H9 (cell line): ENCODE results near the gene SH3TC2. TPM values are rescaled to one million over a fixed set of nuclear protein-coding genes. Genes with fewer than 3 reads are reported as not detected.

Experiments
- DNase-seq: peaks from one replicate; pipeline ENCODE4 v3.0.0-alpha.2; 2017
- H2AFZ ChIP-seq: one replicate; pipeline ENCODE4 v1.6.1; 2013; ENCODE audit warnings: mild to moderate bottlenecking, low read length, control low read depth, moderate library complexity
- H2AK5ac ChIP-seq: 2 replicates; pipeline ENCODE4 v1.6.1; 2013; ENCODE audit warnings: low read length, control low read depth, mixed read lengths; ENCODE audit not compliant: insufficient read length
- H2BK120ac ChIP-seq: one replicate; pipeline ENCODE4 v1.6.1; 2013; ENCODE audit warnings: low read depth, mild to moderate bottlenecking, low read length, control low read depth, inconsistent platforms; ENCODE audit not compliant: poor library complexity, severe bottlenecking
- H2BK12ac ChIP-seq: 2 replicates; pipeline ENCODE4 v1.6.1; 2013; ENCODE audit warnings: low read length, control low read depth, mixed read lengths, low read depth; ENCODE audit not compliant: insufficient read length
- H2BK15ac ChIP-seq: 2 replicates; pipeline ENCODE4 v1.6.1; 2013; ENCODE audit warnings: low read depth, low read length, control low read depth
- H2BK20ac ChIP-seq: one replicate; pipeline ENCODE4 v1.6.1; 2013; ENCODE audit warnings: low read depth, mild to moderate bottlenecking, low read length, control low read depth, inconsistent platforms; ENCODE audit not compliant: poor library complexity, severe bottlenecking
- H2BK5ac ChIP-seq: 2 replicates; pipeline ENCODE4 v1.6.1; 2013; ENCODE audit warnings: low read length, control low read depth, mixed read lengths; ENCODE audit not compliant: insufficient read length
- H3K14ac ChIP-seq: 2 replicates; pipeline ENCODE4 v1.6.1; 2013; ENCODE audit warnings: low read length, control low read depth; ENCODE audit not compliant: insufficient read depth
- H3K18ac ChIP-seq: 2 replicates; pipeline ENCODE4 v1.6.1; 2013; ENCODE audit warnings: low read depth, mild to moderate bottlenecking, mixed read lengths, low read length, control low read depth; ENCODE audit not compliant: insufficient read length
- H3K23ac ChIP-seq: 2 replicates; pipeline ENCODE4 v1.6.1; 2013; ENCODE audit warnings: low read length, control low read depth, mixed read lengths, low read depth; ENCODE audit not compliant: insufficient read length
- H3K23me2 ChIP-seq: 2 replicates; pipeline ENCODE4 v1.6.1; 2013; ENCODE audit warnings: low read depth, mild to moderate bottlenecking, mixed read lengths, low read length, control low read depth; ENCODE audit not compliant: insufficient read length, poor library complexity, severe bottlenecking
- H3K27ac ChIP-seq: 2 replicates; pipeline ENCODE4 v1.5.1; 2013; ENCODE audit warnings: low read length, control low read depth, mixed read lengths, low read depth; ENCODE audit not compliant: insufficient read length
- H3K27me3 ChIP-seq: 2 replicates; pipeline ENCODE4 v1.6.1; 2013; ENCODE audit warnings: low read length, control low read depth, inconsistent platforms; ENCODE audit not compliant: insufficient read depth
- H3K4ac ChIP-seq: 2 replicates; pipeline ENCODE4 v1.6.1; 2013; ENCODE audit warnings: low read depth, mild to moderate bottlenecking, control low read depth, inconsistent platforms, low read length, moderate library complexity
- H3K4me1 ChIP-seq: 2 replicates; pipeline ENCODE4 v1.6.1; 2013; ENCODE audit warnings: low read length, control low read depth, inconsistent platforms; ENCODE audit not compliant: insufficient read depth
- H3K4me2 ChIP-seq: 2 replicates; pipeline ENCODE4 v1.6.1; 2013; ENCODE audit warnings: low read length, control low read depth, mixed read lengths; ENCODE audit not compliant: insufficient read length, insufficient read depth
- H3K56ac ChIP-seq: 2 replicates; pipeline ENCODE4 v1.6.1; 2013; ENCODE audit warnings: low read depth, mild to moderate bottlenecking, mixed read lengths, low read length, control low read depth; ENCODE audit not compliant: insufficient read length
- H3K79me1 ChIP-seq: 2 replicates; pipeline ENCODE4 v1.6.1; 2013; ENCODE audit warnings: low read depth, mild to moderate bottlenecking, moderate library complexity, low read length, control low read depth, inconsistent platforms; ENCODE audit not compliant: insufficient read depth, poor library complexity, severe bottlenecking
- H3K79me2 ChIP-seq: 2 replicates; pipeline ENCODE4 v1.6.1; 2013; ENCODE audit warnings: low read length, control low read depth, inconsistent platforms; ENCODE audit not compliant: insufficient read depth
- H3K9ac ChIP-seq: 2 replicates; pipeline ENCODE4 v1.6.1; 2013; ENCODE audit warnings: low read length, control low read depth, mixed read lengths; ENCODE audit not compliant: insufficient read length; ENCODE audit errors: extremely low read depth
- H3K9me3 ChIP-seq: one replicate; pipeline ENCODE4 v1.6.1; 2013; ENCODE audit warnings: low read depth, low read length, inconsistent platforms; ENCODE audit not compliant: control insufficient read depth
- H3T11ph ChIP-seq: one replicate; pipeline ENCODE4 v1.6.1; 2013; ENCODE audit warnings: mild to moderate bottlenecking, low read length, control low read depth, inconsistent platforms
- H4K20me1 ChIP-seq: one replicate; pipeline ENCODE4 v1.6.1; 2013; ENCODE audit not compliant: control insufficient read depth, insufficient read length, insufficient read depth
- H4K5ac ChIP-seq: 2 replicates; pipeline ENCODE4 v1.6.1; 2013; ENCODE audit warnings: low read depth, mild to moderate bottlenecking, mixed read lengths, low read length, control low read depth; ENCODE audit not compliant: insufficient read length
- H4K8ac ChIP-seq: replicated peaks from 2 replicates; pipeline ENCODE4 v1.6.1; 2013; ENCODE audit warnings: low read length, control low read depth, mixed read lengths, low read depth; ENCODE audit not compliant: insufficient read length
- H4K91ac ChIP-seq: 2 replicates; pipeline ENCODE4 v1.6.1; 2013; ENCODE audit warnings: low read depth, mild to moderate bottlenecking, moderate library complexity, mixed read lengths, low read length, control low read depth; ENCODE audit not compliant: insufficient read length
- H3K27ac Mint-ChIP-seq, 3 experiments: 2 replicates in 2 of 3; 3 replicates in 1 of 3; pipeline ENCODE4 v1.8.0; 2020 to 2021; ENCODE audit warnings: mixed read lengths in 3 of 3, mild to moderate bottlenecking in 1 of 3, moderate library complexity in 1 of 3
- H3K27me3 Mint-ChIP-seq: 2 replicates; pipeline ENCODE4 v1.8.0; 2021; ENCODE audit warnings: low read depth, mild to moderate bottlenecking, moderate library complexity, mixed read lengths
- H3K36me3 Mint-ChIP-seq, 3 experiments: 2 replicates in 2 of 3; 3 replicates in 1 of 3; pipeline ENCODE4 v1.8.0; 2020 to 2021; ENCODE audit warnings: low read depth in 3 of 3, mixed read lengths in 3 of 3; ENCODE audit not compliant: insufficient read depth in 1 of 3
- H3K4me1 Mint-ChIP-seq, 2 experiments: 2 replicates each; pipeline ENCODE4 v1.8.0; 2020; ENCODE audit warnings: mixed read lengths in 2 of 2
- H3K4me3 Mint-ChIP-seq, 2 experiments: 2 replicates in 1 of 2; 3 replicates in 1 of 2; pipeline ENCODE4 v1.8.0; 2020 to 2021; ENCODE audit warnings: mild to moderate bottlenecking in 2 of 2, mixed read lengths in 2 of 2, moderate library complexity in 1 of 2
- H3K9me3 Mint-ChIP-seq, 2 experiments: 2 replicates in 1 of 2; 3 replicates in 1 of 2; pipeline ENCODE4 v1.8.0; 2020; ENCODE audit warnings: mild to moderate bottlenecking in 2 of 2, mixed read lengths in 2 of 2, moderate library complexity in 1 of 2
- WGBS: extraction: QIAGEN DNeasy Blood & Tissue Kit; methylation state at CpG from one replicate; pipeline ENCODE4 v1.1.7; 2013; ENCODE audit warnings: missing lambda C conversion rate, low lambda C conversion rate, mixed read lengths; ENCODE audit not compliant: insufficient read length; ENCODE audit errors: extremely low coverage; 5-methylcytosine and 5-hydroxymethylcytosine counted together
- total RNA-seq: library from RNA; stranded (reverse); gene quantifications from 2 replicates; pipeline ENCODE4 v1.2.1, GENCODE V29; 2021
- TF ChIP-seq, protein P1 (sequence below): fragments of 200-600 bp; sonication (generic); conservative IDR thresholded peaks from 3 replicates; pipeline ENCODE4 v1.8.0; 2021; ENCODE audit warnings: antibody characterized with exemption, mild to moderate bottlenecking

Gene SH3TC2
- total RNA-seq, 1 experiment from 2014 or later: not detected

GRCh38 chr5:149060325-149060724, 2.5 kb downstream of the SH3TC2 start:
- Histone ChIP-seq H2AFZ (no peak overlapping the region), H2AK5ac (no peak overlapping the region), H3K14ac (no peak overlapping the region), H3K4me1 (no peaks in the 10 kb centered on the region), H4K5ac (no peak overlapping the region), H3K9me3 (no peaks in the 10 kb centered on the region), H4K91ac (no peak overlapping the region), H3K27me3 (no peaks in the 10 kb centered on the region), H3K18ac (no peak overlapping the region), H4K8ac (no peak overlapping the region), H3K79me1 (no peaks in the 10 kb centered on the region), H2BK5ac (no peak overlapping the region), H3T11ph (no peak overlapping the region), H2BK120ac (no peak overlapping the region), H4K20me1 (no peaks in the 10 kb centered on the region), H2BK12ac (no peak overlapping the region), H3K23ac (no peak overlapping the region), H3K23me2 (no peaks in the 10 kb centered on the region), H3K56ac (no peak overlapping the region), H3K4ac (no peak overlapping the region), H3K4me2 (no peak overlapping the region), H3K27ac (no peak overlapping the region), H3K79me2 (no peaks in the 10 kb centered on the region), H2BK15ac (no peak overlapping the region), H3K9ac (no peak overlapping the region), H2BK20ac (no peak overlapping the region)
- no peak overlapping the region for H3K4me3 Mint-ChIP-seq
- DNase-seq: no peak
- TF ChIP-seq, protein P1, sequence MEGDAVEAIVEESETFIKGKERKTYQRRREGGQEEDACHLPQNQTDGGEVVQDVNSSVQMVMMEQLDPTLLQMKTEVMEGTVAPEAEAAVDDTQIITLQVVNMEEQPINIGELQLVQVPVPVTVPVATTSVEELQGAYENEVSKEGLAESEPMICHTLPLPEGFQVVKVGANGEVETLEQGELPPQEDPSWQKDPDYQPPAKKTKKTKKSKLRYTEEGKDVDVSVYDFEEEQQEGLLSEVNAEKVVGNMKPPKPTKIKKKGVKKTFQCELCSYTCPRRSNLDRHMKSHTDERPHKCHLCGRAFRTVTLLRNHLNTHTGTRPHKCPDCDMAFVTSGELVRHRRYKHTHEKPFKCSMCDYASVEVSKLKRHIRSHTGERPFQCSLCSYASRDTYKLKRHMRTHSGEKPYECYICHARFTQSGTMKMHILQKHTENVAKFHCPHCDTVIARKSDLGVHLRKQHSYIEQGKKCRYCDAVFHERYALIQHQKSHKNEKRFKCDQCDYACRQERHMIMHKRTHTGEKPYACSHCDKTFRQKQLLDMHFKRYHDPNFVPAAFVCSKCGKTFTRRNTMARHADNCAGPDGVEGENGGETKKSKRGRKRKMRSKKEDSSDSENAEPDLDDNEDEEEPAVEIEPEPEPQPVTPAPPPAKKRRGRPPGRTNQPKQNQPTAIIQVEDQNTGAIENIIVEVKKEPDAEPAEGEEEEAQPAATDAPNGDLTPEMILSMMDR: no peak
- peaks cover 7 to 12% of the 10 kb centered on the region in 2 experiments for H3K4me1 Mint-ChIP-seq
- peaks cover 0 to 5% (median 0%) of the 10 kb centered on the region in 3 experiments; a peak in 2 of 7 replicates for H3K36me3 Mint-ChIP-seq
- whole genome bisulfite sequencing: no CpG with 5 or more reads among the region's 1 CpG
- no peaks in the 10 kb centered on the region for H3K27me3 Mint-ChIP-seq
- no peak overlapping the region for H3K27ac Mint-ChIP-seq
- peaks cover 3 to 8% of the 10 kb centered on the region in 2 experiments; a peak in 3 of 5 replicates for H3K9me3 Mint-ChIP-seq
